Measurements from ENCODE around the gene SHOX.
"Not testable (repeated sequence)": the region's sequence is repeated elsewhere in the genome, so short reads cannot be mapped to it uniquely, and the experiment has no call there.

Gene SHOX

GRCh38 chrX:638482-639131, 8.0 kb downstream of the SHOX start:
- DNase-seq = no peak

DNA sequence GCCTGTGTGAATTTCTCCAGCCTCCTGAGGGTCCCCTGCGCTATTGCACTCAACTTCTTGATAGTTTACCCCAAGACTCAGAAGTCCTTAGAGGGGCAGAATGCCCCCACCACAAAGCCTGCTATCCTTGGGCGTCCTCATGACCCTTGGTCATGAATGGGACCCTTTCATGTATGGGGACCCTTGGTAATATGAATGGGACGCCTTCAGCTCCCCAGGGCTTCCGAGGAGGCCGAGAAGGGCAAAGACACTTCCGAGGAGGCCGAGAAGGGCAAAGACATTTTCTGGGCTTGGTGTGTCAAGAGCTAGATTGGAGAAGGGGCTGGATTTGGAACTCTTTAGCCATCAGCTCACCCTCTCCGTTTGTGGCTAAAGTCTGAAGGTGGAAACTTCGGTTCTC, 8.6 kb downstream of the SHOX start:
- no peak for DNase-seq

DNA sequence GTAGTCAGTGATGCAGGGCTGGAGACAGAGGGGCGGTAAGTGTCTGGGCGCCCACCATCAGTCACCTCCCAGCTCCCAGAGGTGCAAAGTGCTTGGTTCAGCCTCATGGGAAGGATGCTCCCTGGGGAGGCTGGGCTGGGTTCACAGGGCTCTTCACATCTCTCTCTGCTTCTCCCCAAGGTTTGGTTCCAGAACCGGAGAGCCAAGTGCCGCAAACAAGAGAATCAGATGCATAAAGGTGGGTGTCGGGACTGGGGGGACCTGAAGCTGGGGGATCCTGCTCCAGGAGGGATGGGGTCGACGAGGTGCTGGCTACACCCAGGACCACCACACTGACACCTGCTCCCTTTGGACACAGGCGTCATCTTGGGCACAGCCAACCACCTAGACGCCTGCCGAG, 10.1 kb downstream of the SHOX start:
- DNase-seq = no peak

DNA sequence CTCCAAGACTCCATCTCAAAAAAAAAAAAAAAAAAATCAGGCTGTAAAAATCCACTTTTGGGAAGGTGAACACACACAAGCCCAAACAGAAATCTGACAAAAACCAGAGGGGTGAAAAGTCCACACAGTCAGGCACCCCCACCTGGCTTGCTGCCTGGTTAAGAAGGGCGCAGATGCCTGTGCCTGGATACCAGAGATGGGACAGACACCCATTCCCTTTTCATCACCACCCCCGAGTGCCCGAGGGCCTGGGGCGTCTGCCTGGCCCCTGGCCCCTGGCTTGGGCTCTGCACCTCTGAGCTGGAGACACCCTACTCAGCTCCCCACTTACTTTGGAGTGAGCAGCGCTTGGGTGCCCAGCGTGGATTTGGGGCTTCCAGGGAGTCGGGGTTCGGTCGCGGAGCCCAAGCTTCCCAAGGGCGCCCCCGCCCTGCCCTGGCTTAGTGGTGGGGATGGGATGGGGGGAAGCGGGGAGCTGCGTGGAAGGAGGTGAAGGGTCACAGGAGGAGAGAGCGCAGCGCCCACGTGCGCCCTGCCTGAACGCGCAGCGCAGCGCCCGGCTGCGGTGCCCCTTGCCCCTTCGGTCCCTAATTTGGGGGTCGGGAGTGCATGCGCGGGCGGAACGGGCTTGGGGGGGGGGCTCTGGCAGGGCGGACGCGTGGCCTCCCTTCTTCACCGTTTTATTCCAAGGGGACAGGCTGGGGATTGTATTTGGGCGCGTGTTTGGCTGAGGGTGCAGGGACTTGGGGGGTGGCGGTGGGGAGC, 11.3 kb downstream of the SHOX start:
- no peak for DNase-seq

- no peak for DNase-seq
Measured at GRCh38 chrX:642436-643240, 12.0 kb downstream of the SHOX start.

DNA sequence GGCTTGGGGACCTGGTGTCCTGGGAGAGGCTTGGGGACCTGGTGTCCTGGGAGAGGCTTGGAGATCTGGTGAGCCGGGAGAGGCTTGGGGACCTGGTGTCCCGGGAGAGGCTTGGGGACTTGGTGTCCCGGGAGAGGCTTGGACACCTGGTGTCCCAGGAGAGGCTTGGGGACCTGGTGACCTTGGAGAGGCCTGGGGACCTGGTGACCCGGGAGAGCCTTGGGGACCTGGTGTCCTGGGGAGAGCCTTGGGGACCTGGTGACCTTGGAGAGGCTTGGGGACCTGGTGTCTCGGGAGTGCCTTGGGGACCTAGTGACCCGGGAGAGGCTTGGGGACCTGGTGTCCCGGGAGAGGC, 12.6 kb downstream of the SHOX start:
- no peak for DNase-seq

- DNase-seq = no peak
Measured at GRCh38 chrX:643911-644303, 13.3 kb downstream of the SHOX start.

- no peak for DNase-seq
Measured at GRCh38 chrX:644304-645281, 14.0 kb downstream of the SHOX start.

DNA sequence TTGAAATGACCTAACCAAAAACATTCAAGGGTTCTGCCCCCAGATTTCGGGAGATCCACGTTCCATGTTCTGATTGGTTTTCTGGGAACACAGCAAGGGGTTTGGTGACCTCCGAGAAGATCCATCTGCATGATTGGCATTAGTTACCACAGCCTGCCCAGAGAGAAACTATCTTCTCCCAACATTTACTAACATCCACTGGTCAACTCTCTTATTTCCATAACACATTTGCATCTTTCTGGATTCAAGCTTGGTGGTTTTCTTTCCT, 15.6 kb downstream of the SHOX start:
- no peak for DNase-seq

DNA sequence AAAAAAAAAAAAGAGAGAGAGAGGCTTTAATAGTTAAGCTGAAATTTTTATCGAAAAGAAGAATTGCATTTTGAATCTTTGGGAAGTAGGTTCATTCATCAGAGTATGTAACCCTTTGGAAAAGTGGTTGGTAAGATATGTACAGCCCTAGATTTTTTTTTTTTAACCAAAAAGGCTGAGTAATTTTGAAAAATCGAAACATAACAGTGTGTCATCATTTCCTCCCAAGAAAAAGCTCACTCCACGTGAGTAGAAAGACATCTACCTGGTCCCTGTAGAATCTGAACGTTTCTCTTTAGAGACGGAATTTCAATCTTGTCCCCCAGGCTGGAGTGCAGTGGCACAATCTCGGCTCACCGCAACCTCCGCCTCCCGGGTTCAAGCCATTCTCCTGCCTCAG, 16.2 kb downstream of the SHOX start:
- no peak for DNase-seq

- no peak for DNase-seq
Measured at GRCh38 chrX:649166-649565, 18.6 kb downstream of the SHOX start.

DNA sequence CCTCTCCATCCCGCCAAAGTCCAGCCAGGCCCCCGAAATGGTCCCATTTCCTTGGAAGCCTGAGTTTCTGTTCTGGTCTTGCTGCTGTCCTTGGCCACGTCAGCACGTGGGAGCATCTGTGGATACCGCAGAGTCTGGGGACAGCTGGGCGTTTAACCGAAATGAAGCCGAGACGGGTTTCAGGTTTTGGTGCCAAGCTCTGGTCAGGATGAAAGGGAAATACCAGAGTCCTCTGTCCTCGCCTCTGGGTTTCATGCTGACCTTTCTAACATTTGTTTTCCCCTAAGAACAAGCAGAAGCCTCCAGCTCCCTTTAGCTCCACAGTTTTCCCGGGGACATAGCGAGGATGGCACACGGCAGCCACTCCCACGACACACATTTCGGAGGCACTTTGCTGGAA, 19.7 kb downstream of the SHOX start:
- no peak for DNase-seq

DNA sequence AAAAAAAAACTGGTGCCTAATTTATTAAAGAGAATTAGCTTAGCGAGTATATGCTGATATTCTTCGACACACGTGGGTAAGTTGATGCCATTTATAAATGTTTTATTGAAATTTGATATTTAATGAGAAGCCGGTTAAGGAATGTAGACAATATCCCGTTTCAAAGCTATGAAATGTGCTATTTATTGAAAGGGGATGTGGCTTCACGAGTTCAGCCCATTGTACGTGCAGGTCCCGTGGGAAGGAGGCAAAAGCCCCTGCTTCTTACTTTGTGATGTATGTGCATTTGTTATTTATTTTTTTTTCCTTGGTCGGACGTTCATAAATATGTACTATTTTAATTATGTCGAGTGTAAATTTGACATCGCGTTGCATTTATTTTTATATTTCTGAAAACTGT, 20.2 kb downstream of the SHOX start:
- DNase-seq = no peak

- DNase-seq = not testable (repeated sequence)
Measured at GRCh38 chrX:651922-652321, 21.3 kb downstream of the SHOX start.

- no peak for DNase-seq
Measured at GRCh38 chrX:652341-652741, 21.8 kb downstream of the SHOX start.

DNA sequence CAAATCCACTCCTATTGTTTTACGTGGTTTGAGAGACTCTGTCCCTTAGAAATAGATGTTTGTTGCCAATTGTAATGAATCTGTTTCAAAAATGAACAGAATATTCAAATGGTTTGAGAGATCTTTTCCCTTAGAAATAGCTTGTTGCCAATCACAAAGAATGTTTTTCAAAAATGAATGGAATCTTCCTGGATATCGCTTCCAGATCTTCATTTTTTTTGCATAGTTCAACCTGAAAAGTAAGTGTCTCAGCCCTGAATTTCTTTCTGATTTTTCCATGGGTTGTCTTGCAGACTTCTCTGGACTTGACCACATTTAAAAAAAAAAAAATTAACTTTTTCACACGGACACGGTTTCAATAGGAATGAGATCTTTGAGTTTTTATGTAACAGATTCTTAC, 22.7 kb downstream of the SHOX start:
- DNase-seq = no peak

DNA sequence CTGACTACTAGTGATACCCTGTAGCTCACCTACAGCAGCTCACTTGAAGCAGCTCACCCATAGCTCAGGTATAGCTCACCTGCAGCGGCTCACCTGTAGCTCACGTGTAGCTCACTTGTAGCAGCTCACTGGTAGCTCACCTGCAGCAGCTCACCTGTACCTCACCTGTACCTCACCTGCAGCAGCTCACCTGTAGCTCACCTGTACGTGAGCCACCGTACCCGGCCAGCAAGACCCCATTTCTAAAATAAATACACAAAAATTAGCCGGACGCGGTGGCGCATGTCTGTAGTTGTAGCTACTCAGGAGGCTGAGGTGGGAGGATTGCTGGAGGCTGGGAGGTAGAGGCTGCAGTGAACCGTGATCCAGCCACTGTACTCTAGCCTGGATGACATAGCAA, 30.6 kb downstream of the SHOX start:
- no peak for DNase-seq

DNA sequence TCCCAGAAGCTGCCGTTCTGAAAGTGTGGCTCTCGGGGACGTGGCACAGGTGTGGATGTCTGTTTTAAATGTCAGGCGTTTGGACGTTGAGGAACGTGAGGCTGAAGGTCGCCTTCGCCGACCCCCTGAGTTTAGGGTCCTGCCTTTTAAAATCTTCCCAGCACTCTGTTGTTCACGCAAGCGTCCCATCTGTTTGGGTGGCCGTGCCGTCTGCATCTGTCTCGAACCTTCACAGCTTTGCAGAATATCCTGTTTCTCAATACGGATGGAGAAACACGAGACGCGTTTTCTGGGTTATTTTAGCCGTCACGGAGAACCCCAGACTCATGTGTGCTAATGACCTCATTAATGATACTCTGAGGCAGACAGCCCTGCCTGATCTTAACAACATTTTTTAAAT, 31.5 kb downstream of the SHOX start:
- no peak for DNase-seq

- DNase-seq = no peak
Measured at GRCh38 chrX:663841-664240, 33.2 kb downstream of the SHOX start.

DNA sequence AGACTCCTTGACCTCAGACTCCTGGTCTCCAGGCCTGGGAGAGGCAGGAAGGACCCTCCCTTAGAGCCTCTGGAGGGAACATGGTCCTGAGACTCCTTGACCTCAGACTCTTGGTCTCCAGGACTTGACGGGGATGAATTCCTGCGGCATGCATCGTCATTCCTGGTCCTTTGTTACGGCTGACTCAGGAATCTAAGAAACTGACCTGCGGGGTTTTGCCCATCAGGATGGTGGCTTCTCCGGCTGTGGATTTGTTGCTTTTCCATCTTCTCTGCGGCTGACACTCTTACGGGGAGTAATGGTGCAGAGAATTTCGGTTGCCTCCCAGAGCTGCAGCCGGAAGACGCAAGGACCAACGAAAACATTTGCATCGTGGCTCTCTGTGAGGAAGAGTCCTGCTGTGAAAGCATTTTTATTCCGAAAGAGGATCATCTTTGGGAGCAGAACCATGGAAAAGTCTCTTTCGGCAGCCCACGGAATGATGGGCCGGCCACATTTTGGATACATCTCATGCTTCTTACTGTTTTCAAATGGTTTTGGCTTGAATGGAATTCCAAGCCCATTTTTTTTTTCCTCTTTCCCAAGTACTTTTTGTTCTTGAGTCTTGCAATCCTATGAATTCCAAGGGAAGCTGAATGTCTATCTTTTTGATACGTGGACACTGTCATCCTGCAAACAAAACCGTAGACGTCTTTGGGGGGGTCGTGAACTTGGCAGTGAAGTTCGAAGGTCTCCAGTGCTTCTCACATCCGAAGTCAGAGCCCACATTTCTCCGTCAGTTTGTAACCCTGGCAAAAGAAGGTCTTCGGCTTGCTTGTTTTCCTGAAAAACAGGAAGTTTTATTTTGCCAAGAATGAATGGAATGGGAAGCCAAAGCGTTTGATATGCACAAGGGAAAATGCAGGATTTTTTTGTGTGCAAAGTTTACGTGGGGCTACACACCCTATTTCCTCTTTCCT, 36.5 kb downstream of the SHOX start:
- DNase-seq = no peak

- no peak for DNase-seq
Measured at GRCh38 chrX:670645-671044, 40.1 kb downstream of the SHOX start.

GRCh38 chrX:672931-673330, 42.3 kb downstream of the SHOX start:
- DNase-seq = no peak

Measured in NCI-H526 treated with DMSO at 0.1 percent for 48 hours (cell line).